ENCODE measurements around the gene CACUL1.
"Not testable (repeated sequence)": the region's sequence is repeated elsewhere in the genome, so short reads cannot be mapped to it uniquely, and the experiment has no call there.

The CACUL1 gene

GRCh38 chr10:118785551-118785950 is 30.8 kb upstream of the CACUL1 start:
- DNase-seq (ENCODE audit: insufficient read length, low spot score) (no peak), FAIRE-seq (no peak)
- TF ChIP-seq SPI1 (IDR thresholded peaks at IDR 0.05; ENCODE audit: low read depth, low read length) (no peak), POLR2A (IDR thresholded peaks at IDR 0.05; ENCODE audit: low read depth, low read length) (no peak), POU2F2 (IDR thresholded peaks at IDR 0.05; ENCODE audit: low read depth, low read length) (no peak), POLR2AphosphoS5 (IDR thresholded peaks at IDR 0.05; ENCODE audit: low read depth, low read length) (no peak)

DNA sequence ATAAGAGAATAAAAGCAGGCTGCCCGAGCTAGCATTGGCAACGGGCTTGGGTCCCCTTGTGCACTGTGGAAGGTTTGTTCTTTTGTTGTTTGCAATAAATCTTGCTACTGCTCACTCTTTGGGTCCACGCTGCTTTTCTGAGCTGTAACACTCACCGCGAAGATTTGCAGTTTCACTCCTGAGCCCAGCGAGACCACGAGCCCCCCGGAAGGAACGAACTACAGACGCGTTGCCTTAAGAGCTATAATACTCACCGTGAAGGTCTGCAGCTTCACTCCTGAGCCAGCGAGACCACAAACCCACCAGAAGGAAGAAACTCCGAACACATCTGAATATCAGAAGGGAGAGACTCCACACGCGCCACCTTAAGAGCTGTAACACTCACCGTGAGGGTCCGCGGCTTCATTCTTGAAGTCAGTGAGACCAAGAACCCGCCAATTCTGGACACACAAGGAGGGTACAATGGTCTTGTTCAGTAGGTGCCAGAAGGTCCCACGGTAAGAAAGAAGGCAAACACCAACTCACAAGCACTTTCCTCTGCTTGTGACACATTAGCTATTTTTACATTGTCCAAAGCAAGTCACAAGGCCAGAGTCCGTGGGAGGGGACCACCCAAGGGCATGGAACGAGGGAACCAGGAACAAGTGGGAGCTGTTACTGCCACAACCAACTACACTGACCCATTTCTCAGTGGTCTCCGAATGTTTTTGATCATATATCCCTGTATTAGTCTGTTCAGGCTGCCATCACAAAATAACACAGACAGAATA is 29.2 kb upstream of the CACUL1 start:
- FAIRE-seq = no peak
- TF ChIP-seq SPI1 (IDR thresholded peaks at IDR 0.05; ENCODE audit: low read depth, low read length) = no peak
- TF ChIP-seq POLR2AphosphoS5 (IDR thresholded peaks at IDR 0.05; ENCODE audit: low read depth, low read length) = no peak
- no peak for TF ChIP-seq POU2F2 (IDR thresholded peaks at IDR 0.05; ENCODE audit: low read depth, low read length)
- no peak for TF ChIP-seq PAX5 (IDR thresholded peaks at IDR 0.05; ENCODE audit: insufficient read depth, low read length, severe bottlenecking)
- TF ChIP-seq POLR2A (IDR thresholded peaks at IDR 0.05; ENCODE audit: low read depth, low read length) = no peak
- no peak for TF ChIP-seq TAF1 (IDR thresholded peaks at IDR 0.05; ENCODE audit: low read depth, low read length)
- no peak for DNase-seq (ENCODE audit: insufficient read length, low spot score)

GRCh38 chr10:118782916-118783465 is 28.2 kb upstream of the CACUL1 start:
- DNase-seq (ENCODE audit: insufficient read length, low spot score); FAIRE-seq: not testable (repeated sequence)

GRCh38 chr10:118781541-118781940 is 26.8 kb upstream of the CACUL1 start:
- no peak for DNase-seq (ENCODE audit: insufficient read length, low spot score)
- no peak for TF ChIP-seq POU2F2 (IDR thresholded peaks at IDR 0.05; ENCODE audit: low read depth, low read length)
- no peak for TF ChIP-seq SPI1 (IDR thresholded peaks at IDR 0.05; ENCODE audit: low read depth, low read length)
- no peak for TF ChIP-seq TAF1 (IDR thresholded peaks at IDR 0.05; ENCODE audit: low read depth, low read length)
- TF ChIP-seq POLR2A (IDR thresholded peaks at IDR 0.05; ENCODE audit: low read depth, low read length) = no peak
- no peak for TF ChIP-seq PAX5 (IDR thresholded peaks at IDR 0.05; ENCODE audit: insufficient read depth, low read length, severe bottlenecking)
- TF ChIP-seq POLR2AphosphoS5 (IDR thresholded peaks at IDR 0.05; ENCODE audit: low read depth, low read length) = no peak
- FAIRE-seq = no peak

DNA sequence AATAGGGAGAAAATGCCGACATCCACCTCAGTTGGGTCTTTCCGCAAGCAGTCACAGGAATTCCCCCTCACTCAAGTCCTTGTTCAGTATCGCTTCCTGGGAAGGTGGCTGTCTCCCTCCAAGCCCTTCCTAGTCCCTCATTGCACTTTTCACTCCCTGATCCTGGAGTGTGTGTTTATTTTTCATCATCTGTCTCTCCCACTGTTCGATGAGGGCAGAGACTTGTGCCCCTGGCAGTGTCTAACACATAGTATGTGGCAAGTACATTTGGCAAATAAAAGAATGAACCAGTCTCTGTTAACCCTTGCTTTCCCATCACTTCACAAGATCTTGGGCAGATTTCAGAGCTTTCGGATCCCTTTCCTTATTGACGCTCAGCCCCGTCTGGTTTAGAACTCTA is 24.0 kb upstream of the CACUL1 start:
- FAIRE-seq = no peak
- no peak for DNase-seq (ENCODE audit: insufficient read length, low spot score)
- TF ChIP-seq SPI1 (IDR thresholded peaks at IDR 0.05; ENCODE audit: low read depth, low read length) (no peak), POU2F2 (IDR thresholded peaks at IDR 0.05; ENCODE audit: low read depth, low read length) (no peak), TAF1 (IDR thresholded peaks at IDR 0.05; ENCODE audit: low read depth, low read length) (no peak), POLR2AphosphoS5 (IDR thresholded peaks at IDR 0.05; ENCODE audit: low read depth, low read length) (no peak), PAX5 (IDR thresholded peaks at IDR 0.05; ENCODE audit: insufficient read depth, low read length, severe bottlenecking) (no peak), POLR2A (IDR thresholded peaks at IDR 0.05; ENCODE audit: low read depth, low read length) (no peak)

GRCh38 chr10:118776960-118777359 is 22.2 kb upstream of the CACUL1 start:
- no peak for FAIRE-seq
- no peak for DNase-seq (ENCODE audit: insufficient read length, low spot score)
- TF ChIP-seq POLR2AphosphoS5 (IDR thresholded peaks at IDR 0.05; ENCODE audit: low read depth, low read length) (no peak), POLR2A (IDR thresholded peaks at IDR 0.05; ENCODE audit: low read depth, low read length) (no peak), SPI1 (IDR thresholded peaks at IDR 0.05; ENCODE audit: low read depth, low read length) (no peak), PAX5 (IDR thresholded peaks at IDR 0.05; ENCODE audit: insufficient read depth, low read length, severe bottlenecking) (no peak), TAF1 (IDR thresholded peaks at IDR 0.05; ENCODE audit: low read depth, low read length) (no peak), POU2F2 (IDR thresholded peaks at IDR 0.05; ENCODE audit: low read depth, low read length) (no peak)

GRCh38 chr10:118776033-118776432 is 21.3 kb upstream of the CACUL1 start:
- DNase-seq (ENCODE audit: insufficient read length, low spot score) = no peak
- no peak for FAIRE-seq
- no peak for TF ChIP-seq POLR2AphosphoS5 (IDR thresholded peaks at IDR 0.05; ENCODE audit: low read depth, low read length)
- no peak for TF ChIP-seq POU2F2 (IDR thresholded peaks at IDR 0.05; ENCODE audit: low read depth, low read length)
- no peak for TF ChIP-seq PAX5 (IDR thresholded peaks at IDR 0.05; ENCODE audit: insufficient read depth, low read length, severe bottlenecking)
- TF ChIP-seq POLR2A (IDR thresholded peaks at IDR 0.05; ENCODE audit: low read depth, low read length) = no peak
- TF ChIP-seq SPI1 (IDR thresholded peaks at IDR 0.05; ENCODE audit: low read depth, low read length) = no peak
- TF ChIP-seq TAF1 (IDR thresholded peaks at IDR 0.05; ENCODE audit: low read depth, low read length) = no peak

- no peak for DNase-seq (ENCODE audit: insufficient read length, low spot score)
- no peak for FAIRE-seq
- TF ChIP-seq POLR2A (IDR thresholded peaks at IDR 0.05; ENCODE audit: low read depth, low read length) (no peak), SPI1 (IDR thresholded peaks at IDR 0.05; ENCODE audit: low read depth, low read length) (no peak), POU2F2 (IDR thresholded peaks at IDR 0.05; ENCODE audit: low read depth, low read length) (no peak), TAF1 (IDR thresholded peaks at IDR 0.05; ENCODE audit: low read depth, low read length) (no peak), POLR2AphosphoS5 (IDR thresholded peaks at IDR 0.05; ENCODE audit: low read depth, low read length) (no peak), PAX5 (IDR thresholded peaks at IDR 0.05; ENCODE audit: insufficient read depth, low read length, severe bottlenecking) (no peak)
Measured at GRCh38 chr10:118775478-118775877, 20.7 kb upstream of the CACUL1 start.

DNA sequence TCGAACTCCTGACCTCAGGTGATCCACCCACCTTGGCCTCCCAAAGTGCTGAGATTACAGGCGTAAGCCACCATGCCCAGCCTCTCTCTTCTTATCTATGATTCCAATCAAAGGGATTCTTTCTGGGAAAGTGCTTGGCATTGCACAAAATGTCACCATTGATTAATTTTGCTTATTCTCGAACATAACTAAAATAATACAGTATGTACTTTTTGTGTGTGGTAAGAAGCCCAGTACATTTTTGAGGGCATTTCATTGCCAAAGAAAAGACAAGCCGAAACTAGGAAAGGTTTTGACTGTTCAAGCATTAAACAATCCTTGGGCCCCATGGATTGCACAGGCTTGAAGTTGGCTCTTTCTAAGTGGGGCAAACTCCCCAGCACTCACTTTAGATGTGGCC is 18.3 kb upstream of the CACUL1 start:
- FAIRE-seq (no peak), DNase-seq (ENCODE audit: insufficient read length, low spot score) (no peak)
- no peak for TF ChIP-seq POLR2A (IDR thresholded peaks at IDR 0.05; ENCODE audit: low read depth, low read length)
- TF ChIP-seq TAF1 (IDR thresholded peaks at IDR 0.05; ENCODE audit: low read depth, low read length) = no peak
- TF ChIP-seq POU2F2 (IDR thresholded peaks at IDR 0.05; ENCODE audit: low read depth, low read length) = no peak
- no peak for TF ChIP-seq SPI1 (IDR thresholded peaks at IDR 0.05; ENCODE audit: low read depth, low read length)
- TF ChIP-seq PAX5 (IDR thresholded peaks at IDR 0.05; ENCODE audit: insufficient read depth, low read length, severe bottlenecking) = no peak
- TF ChIP-seq POLR2AphosphoS5 (IDR thresholded peaks at IDR 0.05; ENCODE audit: low read depth, low read length) = no peak

- DNase-seq (ENCODE audit: insufficient read length, low spot score) (no peak), FAIRE-seq (no peak)
- no peak for TF ChIP-seq PAX5 (IDR thresholded peaks at IDR 0.05; ENCODE audit: insufficient read depth, low read length, severe bottlenecking)
- TF ChIP-seq POLR2AphosphoS5 (IDR thresholded peaks at IDR 0.05; ENCODE audit: low read depth, low read length) = no peak
- no peak for TF ChIP-seq POLR2A (IDR thresholded peaks at IDR 0.05; ENCODE audit: low read depth, low read length)
- TF ChIP-seq POU2F2 (IDR thresholded peaks at IDR 0.05; ENCODE audit: low read depth, low read length) = no peak
- no peak for TF ChIP-seq TAF1 (IDR thresholded peaks at IDR 0.05; ENCODE audit: low read depth, low read length)
- no peak for TF ChIP-seq SPI1 (IDR thresholded peaks at IDR 0.05; ENCODE audit: low read depth, low read length)
Measured at GRCh38 chr10:118771976-118772375, 17.2 kb upstream of the CACUL1 start.

Measured in GM12891 (cell line).